ENCODE results near the gene CYBA.

DNA sequence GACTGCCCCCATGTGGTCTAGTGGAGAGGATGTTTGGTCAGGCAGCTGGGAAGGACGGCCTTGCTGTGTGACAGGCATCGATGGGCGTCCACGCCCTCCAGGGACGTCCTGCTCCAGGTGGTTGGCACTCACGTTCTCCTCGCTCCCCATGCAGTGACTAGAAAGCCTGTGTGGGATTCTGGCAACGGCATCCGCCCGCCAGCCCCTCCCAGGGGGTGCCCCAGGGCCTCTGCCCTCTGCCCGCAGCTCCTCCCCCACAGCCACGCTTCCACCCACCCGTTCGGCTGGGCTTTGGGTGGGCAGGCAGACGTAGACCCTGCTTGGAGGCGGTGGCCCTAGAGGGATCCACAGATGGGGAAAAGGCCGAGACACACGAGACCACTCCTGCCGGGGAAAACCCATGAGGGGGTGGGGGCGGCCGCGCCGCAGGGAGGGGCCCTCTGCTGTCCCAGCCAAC lies 17.1 kb downstream of the CYBA start:
- peak; percentile 22; the same call in 1 of the 2 replicates for TF ChIP-seq RAD21 (IDR thresholded peaks at IDR 0.05; ENCODE audit: low read length)
- TF ChIP-seq, protein P1, sequence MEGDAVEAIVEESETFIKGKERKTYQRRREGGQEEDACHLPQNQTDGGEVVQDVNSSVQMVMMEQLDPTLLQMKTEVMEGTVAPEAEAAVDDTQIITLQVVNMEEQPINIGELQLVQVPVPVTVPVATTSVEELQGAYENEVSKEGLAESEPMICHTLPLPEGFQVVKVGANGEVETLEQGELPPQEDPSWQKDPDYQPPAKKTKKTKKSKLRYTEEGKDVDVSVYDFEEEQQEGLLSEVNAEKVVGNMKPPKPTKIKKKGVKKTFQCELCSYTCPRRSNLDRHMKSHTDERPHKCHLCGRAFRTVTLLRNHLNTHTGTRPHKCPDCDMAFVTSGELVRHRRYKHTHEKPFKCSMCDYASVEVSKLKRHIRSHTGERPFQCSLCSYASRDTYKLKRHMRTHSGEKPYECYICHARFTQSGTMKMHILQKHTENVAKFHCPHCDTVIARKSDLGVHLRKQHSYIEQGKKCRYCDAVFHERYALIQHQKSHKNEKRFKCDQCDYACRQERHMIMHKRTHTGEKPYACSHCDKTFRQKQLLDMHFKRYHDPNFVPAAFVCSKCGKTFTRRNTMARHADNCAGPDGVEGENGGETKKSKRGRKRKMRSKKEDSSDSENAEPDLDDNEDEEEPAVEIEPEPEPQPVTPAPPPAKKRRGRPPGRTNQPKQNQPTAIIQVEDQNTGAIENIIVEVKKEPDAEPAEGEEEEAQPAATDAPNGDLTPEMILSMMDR (conservative IDR thresholded peaks at IDR 0.05; ENCODE audit: low read depth, low read length): peak; percentile 30
- TF ChIP-seq FOS (IDR thresholded peaks at IDR 0.05; ENCODE audit: low read depth, low read length): no peak
- no peak for TF ChIP-seq NFE2L2 (IDR thresholded peaks at IDR 0.05; ENCODE audit: low read depth, low read length)
- no peak for TF ChIP-seq POLR2A (IDR thresholded peaks at IDR 0.05; ENCODE audit: low read depth, low read length)

Measured in IMR-90 (cell line).